ENCODE measurements around the gene RMRP. TPM values are rescaled to one million over a fixed set of nuclear protein-coding genes. Genes with fewer than 3 reads are reported as not detected.

RMRP gene
- total RNA-seq, 1 experiment from 2014 or later: 13,506 TPM

DNA sequence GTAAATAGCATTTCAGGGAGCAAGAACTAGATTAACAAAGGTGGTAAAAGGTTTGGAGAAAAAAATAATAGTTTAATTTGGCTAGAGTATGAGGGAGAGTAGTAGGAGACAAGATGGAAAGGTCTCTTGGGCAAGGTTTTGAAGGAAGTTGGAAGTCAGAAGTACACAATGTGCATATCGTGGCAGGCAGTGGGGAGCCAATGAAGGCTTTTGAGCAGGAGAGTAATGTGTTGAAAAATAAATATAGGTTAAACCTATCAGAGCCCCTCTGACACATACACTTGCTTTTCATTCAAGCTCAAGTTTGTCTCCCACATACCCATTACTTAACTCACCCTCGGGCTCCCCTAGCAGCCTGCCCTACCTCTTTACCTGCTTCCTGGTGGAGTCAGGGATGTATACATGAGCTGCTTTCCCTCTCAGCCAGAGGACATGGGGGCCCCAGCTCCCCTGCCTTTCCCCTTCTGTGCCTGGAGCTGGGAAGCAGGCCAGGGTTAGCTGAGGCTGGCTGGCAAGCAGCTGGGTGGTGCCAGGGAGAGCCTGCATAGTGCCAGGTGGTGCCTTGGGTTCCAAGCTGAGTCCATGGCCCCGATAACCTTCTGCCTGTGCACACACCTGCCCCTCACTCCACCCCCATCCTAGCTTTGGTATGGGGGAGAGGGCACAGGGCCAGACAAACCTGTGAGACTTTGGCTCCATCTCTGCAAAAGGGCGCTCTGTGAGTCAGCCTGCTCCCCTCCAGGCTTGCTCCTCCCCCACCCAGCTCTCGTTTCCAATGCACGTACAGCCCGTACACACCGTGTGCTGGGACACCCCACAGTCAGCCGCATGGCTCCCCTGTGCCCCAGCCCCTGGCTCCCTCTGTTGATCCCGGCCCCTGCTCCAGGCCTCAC, 15.6 kb upstream of the RMRP start, which contains the start of gene CA9:
TSS of gene CA9 (plus strand) at position 797 of the 893 bp plus-strand sequence. CDS start at position 829, 32 bp downstream.
- Histone ChIP-seq H3K27me3 (ENCODE audit: insufficient read depth, low read depth) (no peaks in the 10 kb centered on the region), H4K20me1 (ENCODE audit: insufficient read depth) (no peaks in the 10 kb centered on the region), H3K4me1 (replicated peaks; ENCODE audit: insufficient read depth) (peaks cover 13% of the 10 kb centered on the region), H3K4me2 (peak within 1 kb of the TSS; percentile 61), H2AFZ (no peak within 1 kb of the TSS), H3K27ac (no peak within 1 kb of the TSS), H3K36me3 (ENCODE audit: low read depth) (no peaks in the 10 kb centered on the region), H3K9me2 (ENCODE audit: insufficient read depth) (no peaks in the 10 kb centered on the region), H3F3A (ENCODE audit: insufficient read depth, low read depth) (peaks cover 5% of the 10 kb centered on the region; the same call in 1 of the 2 replicates), H3K79me2 (ENCODE audit: low read depth) (no peaks in the 10 kb centered on the region), H3K4me3 (no peak within 1 kb of the TSS), H3K9me3 (ENCODE audit: insufficient read depth, low read depth) (no peaks in the 10 kb centered on the region)
- CTCF ChIA-PET: interaction anchor here (0.5 to 0.8 kb wide), 3 partner anchors 12 to 283 kb away, joined by 3 to 7 read pairs (median 6); no protein-coding TSS in a partner anchor
- intact Hi-C loops (cut with micrococcal nuclease; ENCODE audit: unreplicated experiment): no loop called here
- TF ChIP-seq, protein P1, sequence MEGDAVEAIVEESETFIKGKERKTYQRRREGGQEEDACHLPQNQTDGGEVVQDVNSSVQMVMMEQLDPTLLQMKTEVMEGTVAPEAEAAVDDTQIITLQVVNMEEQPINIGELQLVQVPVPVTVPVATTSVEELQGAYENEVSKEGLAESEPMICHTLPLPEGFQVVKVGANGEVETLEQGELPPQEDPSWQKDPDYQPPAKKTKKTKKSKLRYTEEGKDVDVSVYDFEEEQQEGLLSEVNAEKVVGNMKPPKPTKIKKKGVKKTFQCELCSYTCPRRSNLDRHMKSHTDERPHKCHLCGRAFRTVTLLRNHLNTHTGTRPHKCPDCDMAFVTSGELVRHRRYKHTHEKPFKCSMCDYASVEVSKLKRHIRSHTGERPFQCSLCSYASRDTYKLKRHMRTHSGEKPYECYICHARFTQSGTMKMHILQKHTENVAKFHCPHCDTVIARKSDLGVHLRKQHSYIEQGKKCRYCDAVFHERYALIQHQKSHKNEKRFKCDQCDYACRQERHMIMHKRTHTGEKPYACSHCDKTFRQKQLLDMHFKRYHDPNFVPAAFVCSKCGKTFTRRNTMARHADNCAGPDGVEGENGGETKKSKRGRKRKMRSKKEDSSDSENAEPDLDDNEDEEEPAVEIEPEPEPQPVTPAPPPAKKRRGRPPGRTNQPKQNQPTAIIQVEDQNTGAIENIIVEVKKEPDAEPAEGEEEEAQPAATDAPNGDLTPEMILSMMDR (conservative IDR thresholded peaks at IDR 0.05): no peak
- no peak for TF ChIP-seq EZH2 (IDR thresholded peaks at IDR 0.05; ENCODE audit: low read depth)
- POLR2A ChIA-PET (ENCODE audit: unreplicated experiment): interaction anchor here (0.5 kb wide), 1 partner anchor 25 kb away, joined by 4 read pairs; no protein-coding TSS in a partner anchor
- DNase-seq: peak; percentile 26 to 43
- no TSS peak for BruUV-seq (replicated peaks)

DNA sequence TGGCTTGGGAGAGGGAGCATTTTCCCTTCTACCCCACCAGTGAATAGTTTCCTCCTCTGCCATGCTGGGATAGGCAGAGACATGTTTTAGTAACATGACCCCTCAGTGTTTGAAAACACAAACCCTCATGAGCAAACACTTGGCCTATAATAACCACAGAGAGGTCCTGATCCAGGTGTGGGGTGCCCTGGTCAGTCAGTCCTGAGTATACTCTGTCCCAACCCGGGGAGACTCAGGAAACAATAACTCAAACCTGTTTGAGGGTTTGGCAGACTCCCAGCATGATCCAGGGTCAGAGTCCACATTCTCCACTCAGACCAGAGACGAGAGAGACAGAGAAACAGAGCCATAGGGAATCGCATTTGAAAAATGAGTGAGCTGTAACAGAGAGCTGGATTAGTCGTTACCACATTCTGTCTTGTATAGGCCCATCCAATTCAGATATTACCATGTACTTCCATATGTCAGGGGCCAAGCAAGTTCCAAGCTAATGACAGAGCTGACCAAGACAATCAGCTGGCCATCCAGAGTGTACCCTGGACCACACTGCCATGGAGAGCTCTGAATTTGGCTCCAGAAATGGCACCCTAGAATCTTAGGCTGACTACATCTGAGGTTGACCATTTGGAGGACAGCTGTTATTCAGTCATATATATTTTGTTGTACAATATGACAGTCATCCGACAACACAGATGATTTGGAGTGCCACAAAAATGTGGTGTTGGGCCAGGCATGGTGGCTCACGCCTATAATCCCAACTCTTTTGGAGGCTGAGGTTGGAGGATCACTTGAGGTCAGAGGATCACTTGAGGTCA, 11.7 kb upstream of the RMRP start:
- no peak overlapping the region for H2AFZ ChIP-seq
- H4K20me1 ChIP-seq (ENCODE audit: insufficient read depth): no peaks in the 10 kb centered on the region
- H3K9me2 ChIP-seq (ENCODE audit: insufficient read depth): no peaks in the 10 kb centered on the region
- no peak for TF ChIP-seq EZH2 (IDR thresholded peaks at IDR 0.05; ENCODE audit: low read depth)
- TF ChIP-seq, protein P1 (conservative IDR thresholded peaks at IDR 0.05): no peak
- H3K27ac ChIP-seq: no peak overlapping the region
- ChIA-PET CTCF (interaction anchor here (0.7 kb wide), 1 partner anchor 9 kb away, joined by 3 read pairs; no protein-coding TSS in a partner anchor), POLR2A (ENCODE audit: unreplicated experiment) (no interaction called here)
- 0 out of 2 replicates have a peak, but pooled peaks cover 4% of the 10 kb centered on the region for H3K79me2 ChIP-seq (ENCODE audit: low read depth)
- H3K27me3 ChIP-seq (ENCODE audit: insufficient read depth, low read depth): no peaks in the 10 kb centered on the region
- BruUV-seq (replicated peaks): no TSS peak
- DNase-seq: peak; percentile 47 to 58
- H3K9me3 ChIP-seq (ENCODE audit: insufficient read depth, low read depth): no peaks in the 10 kb centered on the region
- H3K36me3 ChIP-seq (ENCODE audit: low read depth): no peaks in the 10 kb centered on the region
- no peak overlapping the region for H3K4me3 ChIP-seq
- peaks cover 15% of the 10 kb centered on the region for H3K4me1 ChIP-seq (replicated peaks; ENCODE audit: insufficient read depth)
- no peak overlapping the region for H3K4me2 ChIP-seq
- intact Hi-C loops (cut with micrococcal nuclease; ENCODE audit: unreplicated experiment): no loop called here
- peaks cover 5% of the 10 kb centered on the region; the same call in 1 of the 2 replicates for H3F3A ChIP-seq (ENCODE audit: insufficient read depth, low read depth)

DNA sequence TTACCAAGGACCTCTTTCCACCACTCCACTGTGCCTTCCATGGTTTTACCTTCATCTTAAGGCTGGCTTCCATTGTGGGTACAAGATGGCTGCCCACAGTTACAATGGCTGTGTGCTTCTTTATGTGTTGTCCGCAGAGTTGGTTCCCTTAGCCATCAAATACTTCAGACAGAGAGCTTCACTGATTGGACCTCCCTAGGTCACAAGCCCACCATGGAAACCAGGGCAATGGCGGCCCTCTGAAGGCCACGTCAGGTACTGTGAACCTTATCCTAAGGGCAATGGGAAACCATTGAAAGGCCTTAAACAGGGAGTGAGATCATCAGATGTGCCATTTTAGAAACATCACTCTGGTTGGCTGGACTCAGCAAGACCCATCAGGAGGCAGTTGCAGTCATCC, 10.1 kb upstream of the RMRP start:
- intact Hi-C loops (cut with micrococcal nuclease; ENCODE audit: unreplicated experiment): no loop called here
- POLR2A ChIA-PET (ENCODE audit: unreplicated experiment): no interaction called here
- no peaks in the 10 kb centered on the region for H3K36me3 ChIP-seq (ENCODE audit: low read depth)
- BruUV-seq (replicated peaks): no TSS peak
- H2AFZ ChIP-seq: no peak overlapping the region
- no peak for TF ChIP-seq EZH2 (IDR thresholded peaks at IDR 0.05; ENCODE audit: low read depth)
- peaks cover 17% of the 10 kb centered on the region; the same call in 1 of the 2 replicates for H3K4me1 ChIP-seq (replicated peaks; ENCODE audit: insufficient read depth)
- H3F3A ChIP-seq (ENCODE audit: insufficient read depth, low read depth): no peaks in the 10 kb centered on the region
- no peaks in the 10 kb centered on the region for H3K9me2 ChIP-seq (ENCODE audit: insufficient read depth)
- no peaks in the 10 kb centered on the region for H3K9me3 ChIP-seq (ENCODE audit: insufficient read depth, low read depth)
- no peak overlapping the region for H3K4me3 ChIP-seq
- CTCF ChIA-PET: no interaction called here
- no peak overlapping the region for H3K4me2 ChIP-seq
- H4K20me1 ChIP-seq (ENCODE audit: insufficient read depth): no peaks in the 10 kb centered on the region
- DNase-seq: no peak
- H3K27me3 ChIP-seq (ENCODE audit: insufficient read depth, low read depth): no peaks in the 10 kb centered on the region
- no peak overlapping the region for H3K27ac ChIP-seq
- H3K79me2 ChIP-seq (ENCODE audit: low read depth): 0 out of 2 replicates have a peak, but pooled peaks cover 16% of the 10 kb centered on the region

Data from PC-9 (cell line).